Activated B cell treated with CpG ODN at 0.5 μM for 24 hours (primary cell): Measurements from ENCODE around the gene DRICH1. TPM values are rescaled to one million over a fixed set of nuclear protein-coding genes. Genes with fewer than 3 reads are reported as not detected.
"Not testable (repeated sequence)": the region's sequence is repeated elsewhere in the genome, so short reads cannot be mapped to it uniquely, and the experiment has no call there.

Source experiments
- ATAC-seq: fragments of 200-7000 bp; cut with Tn5 transposase; one replicate; pipeline ENCODE4 v1.10.0; 2021; ENCODE audit warnings: low read depth, mild to moderate bottlenecking, moderate library complexity
- CTCF ChIA-PET: fragments of 350-600 bp; sonication (Branson Sonifier 250); formaldehyde crosslinking; loops from one replicate; lab custom pipeline; 2021; ENCODE audit warnings: antibody characterized with exemption; lab: Charles Lee
- POLR2A ChIA-PET: fragments of 350-600 bp; sonication (Branson Sonifier 250); formaldehyde crosslinking; loops from one replicate; lab custom pipeline; 2021; ENCODE audit warnings: antibody characterized with exemption; lab: Charles Lee
- DNase-seq: peaks from one replicate; pipeline ENCODE4 v3.0.0; 2022
- H3K27ac Mint-ChIP-seq: one replicate; pipeline ENCODE4 v1.8.0; 2020; ENCODE audit warnings: mixed read lengths
- H3K27me3 Mint-ChIP-seq: one replicate; pipeline ENCODE4 v1.8.0; 2021; ENCODE audit warnings: mixed read lengths
- H3K36me3 Mint-ChIP-seq: one replicate; pipeline ENCODE4 v1.8.0; 2021; ENCODE audit warnings: low read depth, mixed read lengths
- H3K4me1 Mint-ChIP-seq: one replicate; pipeline ENCODE4 v1.8.0; 2021; ENCODE audit warnings: mixed read lengths
- H3K4me3 Mint-ChIP-seq: one replicate; pipeline ENCODE4 v1.8.0; 2020; ENCODE audit warnings: mild to moderate bottlenecking, mixed read lengths
- H3K9me3 Mint-ChIP-seq: one replicate; pipeline ENCODE4 v1.8.0; 2020; ENCODE audit warnings: mixed read lengths
- intact Hi-C: fragments of 100-400 bp; cut with micrococcal nuclease; formaldehyde crosslinking; loops from one replicate; pipeline ENCODE4 v1.15.1; 2024
- total RNA-seq: library from RNA; stranded (reverse); gene quantifications from 2 replicates; pipeline ENCODE4 v1.2.3, GENCODE V29; 2022
- TF ChIP-seq, protein P1 (sequence below): fragments of 200-600 bp; IDR thresholded peaks from one replicate; pipeline ENCODE4 v1.8.0; 2022; ENCODE audit warnings: antibody characterized with exemption, mild to moderate bottlenecking

The DRICH1 gene
- total RNA-seq, 1 donor from 2014 or later = 1.5 TPM

GRCh38 chr22:23606204-23607131 is 25.7 kb downstream of the DRICH1 start:
- Mint-ChIP-seq H3K9me3 (no peaks in the 10 kb centered on the region), H3K27me3 (no peaks in the 10 kb centered on the region), H3K4me1 (no peaks in the 10 kb centered on the region), H3K4me3 (no peak overlapping the region), H3K27ac (no peak overlapping the region), H3K36me3 (no peaks in the 10 kb centered on the region)
- ATAC-seq = no peak
- no peak for DNase-seq
- ChIA-PET POLR2A (no interaction called here), CTCF (no interaction called here)
- intact Hi-C loops = no loop called here
- TF ChIP-seq, protein P1, sequence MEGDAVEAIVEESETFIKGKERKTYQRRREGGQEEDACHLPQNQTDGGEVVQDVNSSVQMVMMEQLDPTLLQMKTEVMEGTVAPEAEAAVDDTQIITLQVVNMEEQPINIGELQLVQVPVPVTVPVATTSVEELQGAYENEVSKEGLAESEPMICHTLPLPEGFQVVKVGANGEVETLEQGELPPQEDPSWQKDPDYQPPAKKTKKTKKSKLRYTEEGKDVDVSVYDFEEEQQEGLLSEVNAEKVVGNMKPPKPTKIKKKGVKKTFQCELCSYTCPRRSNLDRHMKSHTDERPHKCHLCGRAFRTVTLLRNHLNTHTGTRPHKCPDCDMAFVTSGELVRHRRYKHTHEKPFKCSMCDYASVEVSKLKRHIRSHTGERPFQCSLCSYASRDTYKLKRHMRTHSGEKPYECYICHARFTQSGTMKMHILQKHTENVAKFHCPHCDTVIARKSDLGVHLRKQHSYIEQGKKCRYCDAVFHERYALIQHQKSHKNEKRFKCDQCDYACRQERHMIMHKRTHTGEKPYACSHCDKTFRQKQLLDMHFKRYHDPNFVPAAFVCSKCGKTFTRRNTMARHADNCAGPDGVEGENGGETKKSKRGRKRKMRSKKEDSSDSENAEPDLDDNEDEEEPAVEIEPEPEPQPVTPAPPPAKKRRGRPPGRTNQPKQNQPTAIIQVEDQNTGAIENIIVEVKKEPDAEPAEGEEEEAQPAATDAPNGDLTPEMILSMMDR = no peak

DNA sequence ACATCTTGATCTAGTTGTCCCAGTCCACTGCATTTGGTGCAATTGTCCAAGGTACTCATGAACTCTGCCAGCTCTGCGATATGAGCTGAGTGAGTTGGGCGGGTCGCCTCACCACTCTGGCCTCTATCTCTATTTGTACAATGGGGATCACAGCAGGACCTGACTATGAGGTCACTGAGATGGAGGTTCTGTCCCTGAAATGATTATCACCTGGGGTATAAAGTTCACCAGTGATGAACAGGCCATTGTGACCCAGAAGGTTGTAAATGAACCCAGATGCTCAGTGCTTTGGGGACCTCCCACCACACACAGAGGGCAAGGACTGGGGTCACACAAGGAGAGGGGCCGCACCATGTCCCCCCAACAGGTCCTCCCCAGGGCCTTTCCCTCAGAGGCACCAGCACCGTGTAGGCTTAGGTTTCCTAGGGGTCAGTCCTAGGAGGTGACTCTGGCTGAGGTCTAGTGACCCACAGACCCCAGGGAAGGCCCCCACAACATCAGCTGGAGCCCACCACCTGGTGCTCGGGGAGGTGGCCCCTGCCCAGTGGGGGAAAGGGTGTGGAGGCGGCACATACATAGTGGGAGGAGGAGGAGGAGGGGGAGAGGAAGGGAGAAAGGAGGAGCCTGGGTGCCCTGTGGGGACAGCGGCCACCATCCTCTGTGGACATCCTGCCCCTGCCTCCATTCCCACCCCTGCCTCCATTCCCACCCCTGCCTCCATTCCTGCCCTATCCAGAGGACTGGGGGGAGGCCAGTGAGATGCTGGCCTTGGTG is 27.0 kb downstream of the DRICH1 start:
- TF ChIP-seq, protein P1 = no peak
- no peak for DNase-seq
- Mint-ChIP-seq H3K4me3 (no peak overlapping the region), H3K27ac (no peak overlapping the region), H3K27me3 (no peaks in the 10 kb centered on the region), H3K36me3 (no peaks in the 10 kb centered on the region), H3K4me1 (no peaks in the 10 kb centered on the region), H3K9me3 (no peaks in the 10 kb centered on the region)
- ChIA-PET CTCF (interaction anchor here (0.8 kb wide), 1 partner anchor 14 kb away, joined by 3 read pairs; no protein-coding TSS in a partner anchor), POLR2A (interaction anchor here (0.6 kb wide), 1 partner anchor 14 kb away, joined by 3 read pairs; no protein-coding TSS in a partner anchor)
- no peak for ATAC-seq
- intact Hi-C loops = no loop called here

DNA sequence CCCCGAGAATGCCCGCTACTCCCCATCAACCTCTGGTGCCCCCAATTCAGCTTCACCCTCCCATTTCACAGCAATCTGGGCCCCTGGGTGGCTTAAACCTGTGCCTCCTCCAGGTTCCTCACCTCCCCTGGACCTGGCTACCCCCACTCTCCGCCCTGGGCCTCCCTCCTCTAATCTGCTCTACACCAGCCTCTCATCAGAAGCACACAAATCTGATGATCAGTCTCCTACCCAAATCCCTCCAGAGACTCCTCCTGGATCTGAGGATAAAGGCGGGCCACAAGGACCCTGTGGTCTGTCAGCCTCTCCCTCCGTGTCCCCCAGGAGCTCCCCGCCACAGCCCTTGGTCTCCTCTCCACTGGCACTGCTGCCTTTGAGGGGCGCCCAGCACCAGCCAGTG is 28.9 kb downstream of the DRICH1 start:
- Mint-ChIP-seq H3K27me3 (no peaks in the 10 kb centered on the region), H3K4me1 (no peaks in the 10 kb centered on the region), H3K4me3 (no peak overlapping the region), H3K9me3 (no peaks in the 10 kb centered on the region), H3K27ac (no peak overlapping the region), H3K36me3 (no peaks in the 10 kb centered on the region)
- intact Hi-C loops = no loop called here
- DNase-seq (no peak), ATAC-seq (no peak)
- TF ChIP-seq, protein P1 = no peak
- ChIA-PET POLR2A (no interaction called here), CTCF (no interaction called here)

GRCh38 chr22:23598805-23599518 is 33.2 kb downstream of the DRICH1 start:
- Mint-ChIP-seq H3K27me3 (no peaks in the 10 kb centered on the region), H3K4me3 (no peak overlapping the region), H3K4me1 (no peaks in the 10 kb centered on the region), H3K9me3 (no peaks in the 10 kb centered on the region), H3K36me3 (no peaks in the 10 kb centered on the region), H3K27ac (no peak overlapping the region)
- CTCF ChIA-PET = no interaction called here
- intact Hi-C loops = no loop called here
- no peak for DNase-seq
- no peak for ATAC-seq
- POLR2A ChIA-PET = no interaction called here
- TF ChIP-seq, protein P1 = no peak

- intact Hi-C loops, DNase-seq, H3K36me3 Mint-ChIP-seq, H3K27me3 Mint-ChIP-seq, H3K27ac Mint-ChIP-seq, CTCF ChIA-PET, H3K9me3 Mint-ChIP-seq, ATAC-seq, H3K4me3 Mint-ChIP-seq, H3K4me1 Mint-ChIP-seq: not testable (repeated sequence)
- POLR2A ChIA-PET = interaction anchor here (1.0 kb wide), 1 partner anchor 260 kb away, joined by 7 read pairs; the partner anchor contains the start of gene SLC2A11
Measured at GRCh38 chr22:23597576-23598268, 34.4 kb downstream of the DRICH1 start.

DNA sequence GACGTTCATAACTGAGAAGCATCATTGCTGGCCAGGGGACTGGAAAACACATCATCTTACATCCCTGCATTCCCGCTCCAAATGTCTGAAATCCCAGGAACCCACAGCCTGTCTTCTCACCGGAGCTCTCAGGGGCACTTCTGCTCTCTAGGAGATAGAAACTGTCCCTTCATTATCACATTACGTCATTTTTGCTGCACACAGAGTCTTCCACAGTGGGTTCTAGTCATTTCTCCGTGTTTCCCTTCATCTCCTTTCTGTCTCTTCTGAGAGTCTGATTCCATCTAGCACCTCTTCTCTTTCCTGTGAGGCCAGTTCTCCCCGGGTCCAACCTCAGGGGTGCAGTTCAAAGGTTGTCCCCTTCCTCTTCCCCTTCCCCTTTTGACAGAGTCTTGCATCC is 36.2 kb downstream of the DRICH1 start:
- CTCF ChIA-PET, H3K36me3 Mint-ChIP-seq, H3K9me3 Mint-ChIP-seq, ATAC-seq, H3K27me3 Mint-ChIP-seq, POLR2A ChIA-PET, H3K27ac Mint-ChIP-seq, intact Hi-C loops, H3K4me3 Mint-ChIP-seq, DNase-seq, H3K4me1 Mint-ChIP-seq: not testable (repeated sequence)
